ENCODE measurements around the gene CPM. TPM values are rescaled to one million over a fixed set of nuclear protein-coding genes. Genes with fewer than 3 reads are reported as not detected.

CPM gene
- total RNA-seq, result 9.9 and 13.4 TPM in 2 replicates

DNA sequence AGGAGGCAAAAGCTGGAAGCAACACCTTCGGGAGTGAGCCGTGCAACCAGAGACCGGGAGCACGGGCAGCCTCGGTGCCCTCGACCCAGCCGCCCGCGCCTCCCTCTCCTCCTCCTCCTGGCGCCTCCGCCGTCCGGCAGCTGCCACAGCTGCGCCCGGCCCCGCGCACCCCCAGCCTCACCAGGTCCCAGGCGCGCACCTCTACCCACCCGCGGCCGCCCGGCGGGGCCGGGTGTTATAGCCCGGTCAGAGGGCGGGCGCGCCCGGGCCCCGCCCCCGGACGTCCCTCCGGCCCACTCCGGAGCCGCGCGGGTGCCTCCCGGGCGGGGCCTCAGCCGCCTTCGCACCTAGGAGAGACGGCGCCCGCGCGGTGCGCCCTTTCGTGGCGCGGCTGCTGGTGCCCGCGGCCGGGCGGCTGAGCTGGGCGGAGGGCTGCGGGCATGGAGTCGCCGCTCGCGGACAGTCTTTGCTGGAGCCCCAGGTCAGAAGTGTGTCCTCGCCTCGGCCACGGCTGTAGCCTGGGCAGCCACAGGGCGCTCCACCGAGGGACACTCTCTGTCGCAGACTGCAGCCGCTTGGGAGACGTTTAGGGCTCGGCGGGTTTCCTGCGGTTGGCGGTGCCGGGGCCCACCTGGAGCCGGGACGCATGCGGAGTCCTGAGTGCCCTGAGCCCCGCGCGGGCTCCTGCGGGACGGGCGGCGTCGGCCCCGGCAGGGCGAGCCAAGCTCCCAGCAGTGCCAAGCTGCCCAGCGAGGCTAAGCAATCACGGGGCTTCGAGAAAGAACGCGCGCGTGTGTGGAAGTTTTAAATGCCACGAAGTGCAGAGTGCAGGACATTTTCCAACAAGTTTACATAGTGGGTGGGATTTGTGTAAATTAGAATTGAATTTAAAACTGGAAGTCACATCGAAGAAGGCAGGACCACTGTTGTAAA, at the start of gene CPM:
Gene CPM, minus strand, starts transcription at position 211 of the 933 bp plus-strand sequence. CDS start 334 bp downstream, outside the sequence.
- intact Hi-C loops (cut with micrococcal nuclease), result loop anchor here (1.0 to 5.0 kb wide), 6 partner anchors 10 to 224 kb away; partner anchors contain the start of genes MDM2 and SLC35E3

DNA sequence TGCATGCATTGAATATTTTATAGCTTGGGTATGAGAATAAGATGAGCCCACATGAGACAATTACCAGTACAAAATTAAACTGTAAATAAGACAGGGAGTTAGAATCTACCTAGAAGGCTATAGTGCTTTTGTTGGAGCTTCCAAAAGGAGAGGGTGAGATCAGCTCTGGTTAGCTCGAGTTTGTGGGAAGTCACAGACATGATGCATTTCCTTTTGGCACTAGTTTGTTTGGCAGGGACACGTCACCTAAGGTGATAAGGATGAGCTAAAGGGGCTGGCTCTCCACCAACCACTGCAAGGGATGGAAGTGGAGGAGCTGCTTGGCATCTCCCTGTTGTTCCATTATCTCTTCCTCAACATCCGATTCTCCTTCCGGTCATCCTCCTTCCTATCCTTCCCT, 48.5 kb upstream of the CPM start:
- intact Hi-C loops (cut with micrococcal nuclease), result no loop called here

- intact Hi-C loops (cut with micrococcal nuclease), result no loop called here
Measured at GRCh38 chr12:68980476-68981212, 47.7 kb upstream of the CPM start.

- intact Hi-C loops (cut with micrococcal nuclease), result no loop called here
Measured at GRCh38 chr12:68978678-68979077, 45.7 kb upstream of the CPM start.

DNA sequence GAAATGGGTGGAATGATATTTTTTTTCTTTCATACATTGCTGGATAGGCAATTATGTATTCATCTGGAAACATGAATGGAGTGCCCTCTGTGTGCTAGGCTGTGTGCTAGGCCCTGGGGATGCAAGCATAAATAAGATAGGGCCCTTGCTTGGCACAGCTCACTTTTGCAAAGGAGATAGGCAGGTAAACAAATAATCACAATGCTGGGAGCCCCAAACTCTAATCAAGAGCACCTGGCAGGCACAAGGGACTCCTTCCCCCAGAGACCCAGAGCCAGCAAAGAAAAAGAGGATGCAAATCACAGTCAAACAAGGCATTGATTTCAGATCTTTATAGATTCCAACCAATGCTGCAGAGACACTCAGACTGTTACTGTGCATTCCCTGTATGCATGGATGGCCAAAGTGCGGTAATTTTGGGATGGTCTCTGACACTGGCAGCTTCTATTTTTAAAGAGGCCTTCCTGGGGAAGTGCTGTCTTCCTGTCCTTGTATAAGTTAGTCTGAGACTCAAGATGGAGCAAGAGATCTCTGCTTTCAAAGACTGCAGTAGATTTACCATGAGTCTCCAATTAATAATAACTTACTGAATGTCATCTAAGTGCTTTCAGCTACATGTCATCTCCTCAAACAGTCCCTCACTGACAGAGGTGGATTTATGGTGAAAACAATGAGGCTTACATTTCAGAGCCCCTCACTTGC, 45.1 kb upstream of the CPM start:
- intact Hi-C loops (cut with micrococcal nuclease), result no loop called here

DNA sequence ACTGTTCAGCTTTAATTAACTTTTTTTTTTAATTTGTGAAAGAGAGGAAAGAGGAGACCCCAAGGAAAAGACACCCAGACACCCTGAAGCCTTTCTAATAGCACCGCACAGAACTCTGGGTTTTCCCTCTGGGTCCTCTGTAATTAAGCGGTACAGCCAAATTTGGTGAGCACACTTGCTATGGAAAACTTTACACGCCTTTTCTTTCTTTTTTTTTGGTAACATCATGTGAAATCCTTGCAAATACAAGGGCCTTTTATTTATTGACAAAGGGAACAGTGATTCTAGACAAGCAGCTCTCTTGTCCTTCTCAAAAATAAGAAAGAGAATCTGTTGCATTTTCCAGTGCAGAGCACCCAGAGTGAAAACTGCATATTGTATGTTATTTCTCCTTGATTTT, 44.4 kb upstream of the CPM start:
- intact Hi-C loops (cut with micrococcal nuclease), result no loop called here

DNA sequence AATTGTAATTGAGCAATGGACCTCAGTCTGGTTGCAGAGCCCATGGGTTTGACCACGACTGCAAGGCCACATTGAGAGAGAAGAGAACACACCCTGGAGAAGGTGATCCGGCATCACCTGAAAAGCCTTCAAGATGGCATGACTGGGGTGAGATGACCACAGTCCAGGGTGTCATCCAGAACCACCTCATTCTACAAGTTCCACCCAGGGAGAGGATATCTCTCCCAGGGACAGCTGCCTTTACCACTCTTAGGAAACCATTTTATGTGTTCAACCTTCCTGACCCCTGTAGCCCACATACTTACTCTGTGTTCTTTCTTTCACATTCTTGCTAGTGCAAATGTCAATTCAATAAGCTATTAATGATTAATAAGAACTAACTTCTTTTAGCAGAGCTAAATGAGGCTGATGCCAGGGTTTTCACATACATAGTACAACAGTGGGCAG, 43.4 kb upstream of the CPM start:
- intact Hi-C loops (cut with micrococcal nuclease), result no loop called here

GRCh38 chr12:68975811-68976210, 42.8 kb upstream of the CPM start:
- intact Hi-C loops (cut with micrococcal nuclease), result no loop called here

DNA sequence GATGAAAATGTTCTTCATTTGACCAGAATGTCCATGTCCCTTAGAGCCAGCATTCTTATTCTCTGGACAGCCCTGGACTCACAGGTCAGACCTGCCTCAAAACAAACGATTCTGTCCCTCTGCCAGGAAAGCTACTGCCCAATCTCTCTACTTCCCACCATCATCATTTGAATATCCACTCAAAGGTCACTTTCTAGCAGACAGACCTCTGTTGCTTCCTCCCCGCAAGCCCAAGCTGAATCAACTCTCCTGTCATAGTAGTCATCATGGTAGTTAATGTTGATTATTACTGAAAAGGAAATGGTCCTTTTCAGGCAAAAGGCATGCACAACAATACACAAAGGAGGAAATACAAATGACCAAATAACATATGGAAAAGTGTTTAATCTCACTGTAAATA, 39.6 kb upstream of the CPM start:
- intact Hi-C loops (cut with micrococcal nuclease), result no loop called here

DNA sequence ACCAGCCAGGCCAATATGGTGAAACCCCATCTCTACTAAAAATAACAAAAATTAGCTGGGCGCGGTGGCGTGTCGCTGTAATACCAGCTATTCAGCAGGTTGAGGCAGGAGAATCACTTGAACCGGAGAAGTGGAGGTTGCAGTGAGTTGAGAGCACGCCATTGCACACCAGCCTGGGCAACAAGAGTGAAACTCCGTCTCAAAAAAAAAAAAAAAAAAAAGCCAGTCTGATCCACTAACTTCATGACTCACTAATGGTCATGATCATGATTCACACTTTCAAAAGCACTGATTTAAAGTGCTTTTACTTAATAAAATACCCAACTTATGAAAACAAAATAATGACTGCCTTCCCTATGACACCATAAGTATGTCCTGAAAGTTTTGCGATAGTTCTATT, 38.4 kb upstream of the CPM start:
- intact Hi-C loops (cut with micrococcal nuclease), result no loop called here

DNA sequence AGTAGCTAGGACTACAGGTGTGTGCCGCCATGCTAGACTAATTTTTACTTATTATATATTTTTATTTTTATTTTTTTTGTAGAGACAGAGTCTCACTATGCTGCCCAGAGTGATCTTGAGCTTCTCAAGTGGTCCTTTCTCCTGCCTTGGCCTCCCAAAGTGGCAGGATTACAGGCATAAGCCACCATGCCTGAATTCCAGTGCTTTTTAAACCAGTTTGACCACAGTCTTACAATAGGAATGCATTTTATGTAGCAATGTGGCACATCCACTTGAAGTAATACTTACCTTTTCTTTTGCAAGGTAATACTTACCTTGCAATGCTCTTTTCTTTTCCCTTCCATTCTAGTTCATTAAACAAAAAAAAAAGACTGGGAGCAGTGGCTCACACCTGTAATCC, 38.0 kb upstream of the CPM start:
- intact Hi-C loops (cut with micrococcal nuclease), result no loop called here

GRCh38 chr12:68970306-68970705, 37.3 kb upstream of the CPM start:
- intact Hi-C loops (cut with micrococcal nuclease), result no loop called here

DNA sequence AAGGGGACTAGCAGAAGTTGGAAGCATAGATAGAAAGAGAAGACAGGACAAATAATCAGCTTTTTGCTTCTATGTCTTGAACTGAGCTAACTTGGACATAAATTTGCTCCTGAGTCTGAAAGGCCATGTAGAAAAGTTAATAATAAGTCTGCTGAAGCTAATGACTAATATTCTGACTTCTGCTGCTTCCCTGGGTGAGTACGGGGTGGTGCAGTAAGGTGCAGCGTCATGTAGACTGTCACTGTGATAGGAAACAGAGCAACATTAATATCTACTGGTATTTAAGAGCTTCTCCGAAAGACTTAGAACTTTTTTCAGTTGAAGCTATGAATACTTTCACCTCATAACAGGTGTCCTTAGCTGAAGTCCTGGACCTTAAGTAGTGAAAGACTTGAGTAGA, 34.1 kb upstream of the CPM start:
- intact Hi-C loops (cut with micrococcal nuclease), result no loop called here

DNA sequence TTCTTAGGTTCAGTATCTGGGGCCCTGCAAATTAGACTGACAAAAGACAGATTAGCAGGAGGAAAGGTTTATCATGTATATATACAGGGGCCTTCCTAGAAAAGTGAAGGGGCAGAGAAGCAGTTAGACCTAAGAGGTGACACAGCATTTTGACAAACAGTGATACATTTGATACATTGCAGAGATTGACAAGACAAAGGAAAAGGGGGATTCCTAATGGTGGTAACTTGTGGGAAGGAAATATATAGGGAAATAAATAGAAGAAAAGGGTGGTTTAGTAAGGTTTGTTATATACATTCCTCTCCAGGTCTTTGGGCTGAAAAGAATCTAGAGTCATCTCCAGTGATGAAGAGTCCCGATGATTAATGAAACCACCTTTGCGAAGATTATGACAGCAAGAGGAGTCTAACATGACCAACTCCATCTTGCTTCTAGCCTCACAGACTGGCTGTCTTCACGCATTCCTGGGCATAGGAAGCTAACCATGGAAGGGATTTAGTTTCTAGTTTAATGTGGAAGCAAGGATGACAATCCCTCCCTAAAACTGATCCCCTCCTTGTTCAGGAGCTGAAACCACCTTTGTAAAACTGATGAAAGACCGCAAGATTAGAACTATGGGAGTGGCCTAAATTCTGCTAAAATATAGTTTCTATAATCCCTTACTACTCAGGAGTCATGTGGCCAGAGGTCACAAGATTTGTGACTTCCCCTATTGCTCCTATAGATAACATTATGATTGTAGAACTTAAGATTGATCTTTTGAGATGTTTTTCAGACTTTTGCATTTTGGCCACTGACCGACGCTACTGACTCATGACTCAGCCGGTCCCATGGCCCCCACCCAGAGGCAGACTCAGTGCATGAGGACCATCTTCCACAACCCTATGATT, 31.1 kb upstream of the CPM start:
- intact Hi-C loops (cut with micrococcal nuclease), result no loop called here

DNA sequence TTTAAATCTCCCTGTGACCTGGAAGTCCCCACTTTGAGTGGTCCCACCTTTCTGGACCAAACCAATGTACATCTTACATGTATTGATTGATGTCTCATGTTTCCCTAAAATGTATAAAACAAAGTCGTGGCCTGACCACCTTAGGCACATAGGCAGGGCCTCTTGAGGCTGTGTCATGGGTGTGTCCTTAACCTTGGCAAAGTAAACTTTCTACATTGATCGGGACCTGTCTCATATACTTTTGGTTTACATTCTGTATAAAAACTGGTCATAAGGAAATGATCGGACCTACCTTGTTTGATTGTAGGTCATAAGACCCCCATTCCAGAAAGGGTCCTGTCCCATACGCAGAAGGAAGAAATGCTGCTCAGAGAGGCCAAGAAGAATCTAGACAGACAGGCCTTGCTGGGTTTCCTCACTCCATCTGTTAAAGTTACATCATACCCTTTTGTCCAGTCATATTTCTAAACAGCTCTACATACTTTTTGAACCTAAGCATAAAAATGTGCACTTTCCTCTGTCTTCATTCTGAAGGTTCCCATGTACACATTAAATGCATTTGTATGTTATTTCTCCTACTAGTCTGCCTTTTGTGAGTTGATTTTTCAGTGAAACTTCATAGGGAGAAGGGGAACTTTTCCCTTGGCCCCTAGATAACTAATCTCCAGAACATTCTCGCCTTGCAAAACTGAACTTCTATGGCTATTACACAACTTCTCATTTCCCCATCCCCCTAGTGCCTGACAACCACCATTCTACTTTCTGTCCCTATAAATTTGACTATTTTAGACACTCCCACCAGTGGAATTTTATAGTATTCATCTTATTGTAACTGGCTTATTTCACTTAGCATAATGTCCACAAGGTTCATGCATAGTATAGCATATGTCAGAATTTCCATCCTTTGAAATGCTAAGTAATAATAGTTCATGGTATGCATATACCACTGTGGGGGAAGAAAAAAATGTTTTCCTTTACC, 30.2 kb upstream of the CPM start:
- intact Hi-C loops (cut with micrococcal nuclease), result no loop called here

DNA sequence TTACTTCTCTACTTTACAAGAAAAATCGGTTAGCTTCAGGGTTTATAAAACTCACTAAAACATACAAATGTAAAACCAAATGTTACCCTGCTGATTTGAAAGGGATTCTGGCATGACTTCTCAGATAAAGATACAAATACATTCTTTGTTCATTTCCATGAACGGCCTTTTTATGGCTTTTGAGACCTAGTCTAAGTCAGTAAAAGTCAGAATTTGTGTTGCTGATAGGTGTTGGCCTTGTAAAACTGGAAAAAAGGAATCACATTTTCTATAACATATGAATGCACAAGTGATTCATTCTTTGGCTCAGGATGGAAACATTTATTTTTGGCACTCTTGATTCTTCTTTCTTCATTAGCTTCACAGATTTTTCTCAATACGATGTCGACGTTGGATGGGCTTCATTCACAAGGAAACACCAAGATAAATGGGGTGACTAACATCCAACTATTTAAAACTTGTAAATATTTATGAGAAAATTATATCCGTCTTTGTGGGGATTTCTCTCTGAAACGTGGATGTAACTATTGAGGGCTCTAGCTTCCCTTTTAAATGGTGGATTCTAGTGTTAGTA, 27.0 kb upstream of the CPM start:
- intact Hi-C loops (cut with micrococcal nuclease), result no loop called here

- intact Hi-C loops (cut with micrococcal nuclease), result no loop called here
Measured at GRCh38 chr12:68959143-68959858, 26.3 kb upstream of the CPM start.

- intact Hi-C loops (cut with micrococcal nuclease), result no loop called here
Measured at GRCh38 chr12:68958322-68958721, 25.4 kb upstream of the CPM start.

- intact Hi-C loops (cut with micrococcal nuclease), result no loop called here
Measured at GRCh38 chr12:68957273-68957672, 24.3 kb upstream of the CPM start.
